Activated CD4-positive, alpha-beta T cell treated with anti-CD3 and anti-CD28 coated beads, Interleukin-2, amount 50 U/mL, for 1 hour (primary cell): ENCODE results near the gene CDRT4.

Experiments used
- DNase-seq: peaks from one replicate; pipeline ENCODE4 v3.0.0-alpha.2; 2020

Gene CDRT4

GRCh38 chr17:15492791-15493692 lies 25.6 kb upstream of the CDRT4 start:
- no peak for DNase-seq

- no peak for DNase-seq
Measured at GRCh38 chr17:15492186-15492585, 24.8 kb upstream of the CDRT4 start.

- no peak for DNase-seq
Measured at GRCh38 chr17:15490634-15491261, 23.3 kb upstream of the CDRT4 start.

GRCh38 chr17:15488557-15488956 lies 21.1 kb upstream of the CDRT4 start:
- no peak for DNase-seq

GRCh38 chr17:15485045-15485444 lies 17.6 kb upstream of the CDRT4 start:
- DNase-seq, result no peak

- no peak for DNase-seq
Measured at GRCh38 chr17:15483431-15483830, 16.0 kb upstream of the CDRT4 start.

GRCh38 chr17:15482476-15482875 lies 15.1 kb upstream of the CDRT4 start:
- no peak for DNase-seq

- DNase-seq, result no peak
Measured at GRCh38 chr17:15481481-15481880, 14.1 kb upstream of the CDRT4 start.

GRCh38 chr17:15480204-15480603 lies 12.8 kb upstream of the CDRT4 start:
- DNase-seq, result no peak

- DNase-seq, result no peak
Measured at GRCh38 chr17:15479703-15480102, 12.3 kb upstream of the CDRT4 start.

GRCh38 chr17:15478845-15479244 lies 11.4 kb upstream of the CDRT4 start:
- no peak for DNase-seq

- DNase-seq, result no peak
Measured at GRCh38 chr17:15475631-15476354, 8.4 kb upstream of the CDRT4 start.

- DNase-seq, result no peak
Measured at GRCh38 chr17:15472891-15473290, 5.5 kb upstream of the CDRT4 start.

- DNase-seq, result no peak
Measured at GRCh38 chr17:15470536-15470935, 3.1 kb upstream of the CDRT4 start.

- no peak for DNase-seq
Measured at GRCh38 chr17:15469260-15469659, 1.8 kb upstream of the CDRT4 start.

- DNase-seq, result no peak
Measured at GRCh38 chr17:15468126-15468525, 705 bp upstream of the CDRT4 start.

- DNase-seq, result no peak
Measured at GRCh38 chr17:15466131-15466530, 1.3 kb downstream of the CDRT4 start.

- DNase-seq, result no peak
Measured at GRCh38 chr17:15465045-15465701, 2.2 kb downstream of the CDRT4 start.

GRCh38 chr17:15464231-15464985 lies 3.0 kb downstream of the CDRT4 start:
- no peak for DNase-seq

- no peak for DNase-seq
Measured at GRCh38 chr17:15462976-15463772, 4.2 kb downstream of the CDRT4 start.

- no peak for DNase-seq
Measured at GRCh38 chr17:15457723-15458094, 9.7 kb downstream of the CDRT4 start.
